WTC11 (cell line): Measurements from ENCODE around the gene HSF2BP. TPM values are rescaled to one million over a fixed set of nuclear protein-coding genes. Genes with fewer than 3 reads are reported as not detected.

Experiments
- ATAC-seq: fragments of 200-7000 bp; cut with Tn5 transposase; 2 replicates; pipeline ENCODE4 v1.10.0; 2021; ENCODE audit warnings: mild to moderate bottlenecking, moderate library complexity
- CTCF ChIA-PET: fragments of 300-600 bp; sonication (Branson Sonifier 250); formaldehyde crosslinking; loops from one replicate; lab custom pipeline; 2021; ENCODE audit warnings: antibody characterized with exemption; lab: Charles Lee
- POLR2A ChIA-PET: fragments of 350-600 bp; sonication (Branson Sonifier 250); formaldehyde crosslinking; loops from one replicate; lab custom pipeline; 2021; ENCODE audit warnings: antibody characterized with exemption; lab: Charles Lee
- DNase-seq: peaks from one replicate; pipeline ENCODE4 v3.0.0; 2021; ENCODE audit warnings: low spot score
- H3K27ac Mint-ChIP-seq: 2 replicates; pipeline ENCODE4 v1.8.0; 2021; ENCODE audit warnings: mixed read lengths
- H3K27me3 Mint-ChIP-seq: 2 replicates; pipeline ENCODE4 v1.8.0; 2021; ENCODE audit warnings: low read depth, mild to moderate bottlenecking, moderate library complexity, mixed read lengths
- H3K36me3 Mint-ChIP-seq: 2 replicates; pipeline ENCODE4 v1.8.0; 2021; ENCODE audit warnings: mixed read lengths
- H3K4me1 Mint-ChIP-seq: 2 replicates; pipeline ENCODE4 v1.8.0; 2022; ENCODE audit warnings: mixed read lengths
- H3K4me3 Mint-ChIP-seq: 2 replicates; pipeline ENCODE4 v1.8.0; 2021; ENCODE audit warnings: mild to moderate bottlenecking, moderate library complexity, mixed read lengths
- H3K9me3 Mint-ChIP-seq: 2 replicates; pipeline ENCODE4 v1.8.0; 2021; ENCODE audit warnings: mixed read lengths
- ATF3 ChIP-seq: sonication (generic); formaldehyde crosslinking; conservative IDR thresholded peaks from 2 replicates; pipeline ENCODE4 v1.8.1; 2022; ENCODE audit warnings: mild to moderate bottlenecking, missing genetic modification reagents
- E2F4 ChIP-seq: sonication (generic); formaldehyde crosslinking; IDR thresholded peaks from 2 replicates; pipeline ENCODE4 v1.8.1; 2022; ENCODE audit warnings: low read depth, mild to moderate bottlenecking, moderate library complexity, missing genetic modification reagents, borderline replicate concordance
- FOXP1 ChIP-seq: sonication (generic); formaldehyde crosslinking; IDR thresholded peaks from 2 replicates; pipeline ENCODE4 v1.8.0; 2022; ENCODE audit warnings: missing genetic modification reagents, mild to moderate bottlenecking, moderate library complexity, borderline replicate concordance
- HMGA2 ChIP-seq: fragments of 250-450 bp; sonication (Bioruptor Pico); IDR thresholded peaks from 2 replicates; pipeline ENCODE4 v1.4.0; 2021; ENCODE audit warnings: mild to moderate bottlenecking, moderate library complexity
- NFYB ChIP-seq: sonication (generic); formaldehyde crosslinking; conservative IDR thresholded peaks from 2 replicates; pipeline ENCODE4 v1.8.0; 2022; ENCODE audit warnings: low read depth, missing genetic modification reagents
- OVOL2 ChIP-seq: fragments of 250-450 bp; sonication (Bioruptor Pico); IDR thresholded peaks from 2 replicates; pipeline ENCODE4 v1.9.0; 2021; ENCODE audit warnings: mild to moderate bottlenecking, borderline replicate concordance
- PRDM15 ChIP-seq: sonication (generic); formaldehyde crosslinking; IDR thresholded peaks from 2 replicates; pipeline ENCODE4 v1.8.0; 2022; ENCODE audit warnings: missing genetic modification reagents
- SMAD3 ChIP-seq: sonication (generic); formaldehyde crosslinking; IDR thresholded peaks from 2 replicates; pipeline ENCODE4 v1.8.0; 2022; ENCODE audit warnings: missing genetic modification reagents, mild to moderate bottlenecking, borderline replicate concordance
- SP1 ChIP-seq: sonication (generic); formaldehyde crosslinking; conservative IDR thresholded peaks from 2 replicates; pipeline ENCODE4 v1.8.1; 2022; ENCODE audit warnings: missing genetic modification reagents
- ZBTB43 ChIP-seq: sonication (generic); formaldehyde crosslinking; IDR thresholded peaks from 2 replicates; pipeline ENCODE4 v1.8.1; 2023; ENCODE audit warnings: mild to moderate bottlenecking, missing genetic modification reagents
- ZNF671 ChIP-seq: fragments of 250-450 bp; sonication (Bioruptor Pico); IDR thresholded peaks from 2 replicates; pipeline ENCODE4 v1.8.0; 2021; ENCODE audit warnings: mild to moderate bottlenecking
- total RNA-seq: library from RNA; stranded (reverse); gene quantifications from 3 replicates; pipeline ENCODE4 v1.2.3, GENCODE V29; 2021
- TF ChIP-seq, protein P1 (sequence below): sonication (generic); formaldehyde crosslinking; IDR thresholded peaks from 2 replicates; pipeline ENCODE4 v1.8.0; 2022; ENCODE audit warnings: mild to moderate bottlenecking, missing genetic modification reagents
- TF ChIP-seq, protein P2 (sequence below): sonication (generic); formaldehyde crosslinking; IDR thresholded peaks from 2 replicates; pipeline ENCODE4 v1.8.0; 2023; ENCODE audit warnings: mild to moderate bottlenecking, missing genetic modification reagents
- TF ChIP-seq, protein P3 (sequence below): sonication (generic); formaldehyde crosslinking; IDR thresholded peaks from 2 replicates; pipeline ENCODE4 v1.8.1; 2022; ENCODE audit warnings: mild to moderate bottlenecking, moderate library complexity, missing genetic modification reagents
- TF ChIP-seq, protein P4 (sequence below): fragments of 250-450 bp; sonication (Bioruptor Pico); IDR thresholded peaks from 2 replicates; pipeline ENCODE4 v1.9.0; 2021; ENCODE audit warnings: mild to moderate bottlenecking, borderline replicate concordance

HSF2BP gene
- total RNA-seq, 1 experiment from 2014 or later: 1.1 TPM

- DNase-seq (no peak), ATAC-seq (no peak)
- Mint-ChIP-seq H3K9me3 (no peaks in the 10 kb centered on the region), H3K27me3 (no peaks in the 10 kb centered on the region), H3K4me3 (no peak overlapping the region), H3K4me1 (peaks cover 5% of the 10 kb centered on the region), H3K36me3 (no peaks in the 10 kb centered on the region), H3K27ac (no peak overlapping the region)
- TF ChIP-seq OVOL2 (CRISPR knock-in tag): no peak
- TF ChIP-seq NFYB: no peak
- TF ChIP-seq SP1 (CRISPR knock-in tag): no peak
- no peak for TF ChIP-seq SMAD3
- no peak for TF ChIP-seq ZBTB43 (CRISPR knock-in tag)
- no peak for TF ChIP-seq ATF3
- TF ChIP-seq E2F4: no peak
- TF ChIP-seq, protein P1, sequence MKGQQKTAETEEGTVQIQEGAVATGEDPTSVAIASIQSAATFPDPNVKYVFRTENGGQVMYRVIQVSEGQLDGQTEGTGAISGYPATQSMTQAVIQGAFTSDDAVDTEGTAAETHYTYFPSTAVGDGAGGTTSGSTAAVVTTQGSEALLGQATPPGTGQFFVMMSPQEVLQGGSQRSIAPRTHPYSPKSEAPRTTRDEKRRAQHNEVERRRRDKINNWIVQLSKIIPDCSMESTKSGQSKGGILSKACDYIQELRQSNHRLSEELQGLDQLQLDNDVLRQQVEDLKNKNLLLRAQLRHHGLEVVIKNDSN: no peak
- CTCF ChIA-PET: no interaction called here
- POLR2A ChIA-PET: no interaction called here
Measured at GRCh38 chr21:43572446-43572845, 86.8 kb downstream of the HSF2BP start.

- no peak for DNase-seq
- 0 out of 2 replicates have a peak overlapping the region, but pooled peaks have one; percentile 13 for H3K27ac Mint-ChIP-seq
- TF ChIP-seq, protein P2, sequence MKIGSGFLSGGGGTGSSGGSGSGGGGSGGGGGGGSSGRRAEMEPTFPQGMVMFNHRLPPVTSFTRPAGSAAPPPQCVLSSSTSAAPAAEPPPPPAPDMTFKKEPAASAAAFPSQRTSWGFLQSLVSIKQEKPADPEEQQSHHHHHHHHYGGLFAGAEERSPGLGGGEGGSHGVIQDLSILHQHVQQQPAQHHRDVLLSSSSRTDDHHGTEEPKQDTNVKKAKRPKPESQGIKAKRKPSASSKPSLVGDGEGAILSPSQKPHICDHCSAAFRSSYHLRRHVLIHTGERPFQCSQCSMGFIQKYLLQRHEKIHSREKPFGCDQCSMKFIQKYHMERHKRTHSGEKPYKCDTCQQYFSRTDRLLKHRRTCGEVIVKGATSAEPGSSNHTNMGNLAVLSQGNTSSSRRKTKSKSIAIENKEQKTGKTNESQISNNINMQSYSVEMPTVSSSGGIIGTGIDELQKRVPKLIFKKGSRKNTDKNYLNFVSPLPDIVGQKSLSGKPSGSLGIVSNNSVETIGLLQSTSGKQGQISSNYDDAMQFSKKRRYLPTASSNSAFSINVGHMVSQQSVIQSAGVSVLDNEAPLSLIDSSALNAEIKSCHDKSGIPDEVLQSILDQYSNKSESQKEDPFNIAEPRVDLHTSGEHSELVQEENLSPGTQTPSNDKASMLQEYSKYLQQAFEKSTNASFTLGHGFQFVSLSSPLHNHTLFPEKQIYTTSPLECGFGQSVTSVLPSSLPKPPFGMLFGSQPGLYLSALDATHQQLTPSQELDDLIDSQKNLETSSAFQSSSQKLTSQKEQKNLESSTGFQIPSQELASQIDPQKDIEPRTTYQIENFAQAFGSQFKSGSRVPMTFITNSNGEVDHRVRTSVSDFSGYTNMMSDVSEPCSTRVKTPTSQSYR (CRISPR knock-in tag): no peak
- TF ChIP-seq, protein P3, sequence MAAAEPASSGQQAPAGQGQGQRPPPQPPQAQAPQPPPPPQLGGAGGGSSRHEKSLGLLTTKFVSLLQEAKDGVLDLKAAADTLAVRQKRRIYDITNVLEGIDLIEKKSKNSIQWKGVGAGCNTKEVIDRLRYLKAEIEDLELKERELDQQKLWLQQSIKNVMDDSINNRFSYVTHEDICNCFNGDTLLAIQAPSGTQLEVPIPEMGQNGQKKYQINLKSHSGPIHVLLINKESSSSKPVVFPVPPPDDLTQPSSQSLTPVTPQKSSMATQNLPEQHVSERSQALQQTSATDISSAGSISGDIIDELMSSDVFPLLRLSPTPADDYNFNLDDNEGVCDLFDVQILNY: no peak
- TF ChIP-seq ZNF671 (CRISPR knock-in tag): no peak
- no peak for TF ChIP-seq SP1 (CRISPR knock-in tag)
- no peak for TF ChIP-seq FOXP1 (CRISPR knock-in tag)
- TF ChIP-seq ATF3: no peak
- no peak for TF ChIP-seq HMGA2 (CRISPR knock-in tag)
- no peak for TF ChIP-seq PRDM15 (CRISPR knock-in tag)
- no peak for TF ChIP-seq ZBTB43 (CRISPR knock-in tag)
- TF ChIP-seq, protein P4, sequence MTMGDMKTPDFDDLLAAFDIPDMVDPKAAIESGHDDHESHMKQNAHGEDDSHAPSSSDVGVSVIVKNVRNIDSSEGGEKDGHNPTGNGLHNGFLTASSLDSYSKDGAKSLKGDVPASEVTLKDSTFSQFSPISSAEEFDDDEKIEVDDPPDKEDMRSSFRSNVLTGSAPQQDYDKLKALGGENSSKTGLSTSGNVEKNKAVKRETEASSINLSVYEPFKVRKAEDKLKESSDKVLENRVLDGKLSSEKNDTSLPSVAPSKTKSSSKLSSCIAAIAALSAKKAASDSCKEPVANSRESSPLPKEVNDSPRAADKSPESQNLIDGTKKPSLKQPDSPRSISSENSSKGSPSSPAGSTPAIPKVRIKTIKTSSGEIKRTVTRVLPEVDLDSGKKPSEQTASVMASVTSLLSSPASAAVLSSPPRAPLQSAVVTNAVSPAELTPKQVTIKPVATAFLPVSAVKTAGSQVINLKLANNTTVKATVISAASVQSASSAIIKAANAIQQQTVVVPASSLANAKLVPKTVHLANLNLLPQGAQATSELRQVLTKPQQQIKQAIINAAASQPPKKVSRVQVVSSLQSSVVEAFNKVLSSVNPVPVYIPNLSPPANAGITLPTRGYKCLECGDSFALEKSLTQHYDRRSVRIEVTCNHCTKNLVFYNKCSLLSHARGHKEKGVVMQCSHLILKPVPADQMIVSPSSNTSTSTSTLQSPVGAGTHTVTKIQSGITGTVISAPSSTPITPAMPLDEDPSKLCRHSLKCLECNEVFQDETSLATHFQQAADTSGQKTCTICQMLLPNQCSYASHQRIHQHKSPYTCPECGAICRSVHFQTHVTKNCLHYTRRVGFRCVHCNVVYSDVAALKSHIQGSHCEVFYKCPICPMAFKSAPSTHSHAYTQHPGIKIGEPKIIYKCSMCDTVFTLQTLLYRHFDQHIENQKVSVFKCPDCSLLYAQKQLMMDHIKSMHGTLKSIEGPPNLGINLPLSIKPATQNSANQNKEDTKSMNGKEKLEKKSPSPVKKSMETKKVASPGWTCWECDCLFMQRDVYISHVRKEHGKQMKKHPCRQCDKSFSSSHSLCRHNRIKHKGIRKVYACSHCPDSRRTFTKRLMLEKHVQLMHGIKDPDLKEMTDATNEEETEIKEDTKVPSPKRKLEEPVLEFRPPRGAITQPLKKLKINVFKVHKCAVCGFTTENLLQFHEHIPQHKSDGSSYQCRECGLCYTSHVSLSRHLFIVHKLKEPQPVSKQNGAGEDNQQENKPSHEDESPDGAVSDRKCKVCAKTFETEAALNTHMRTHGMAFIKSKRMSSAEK (CRISPR knock-in tag): no peak
Measured at GRCh38 chr21:43571976-43572375, 87.3 kb downstream of the HSF2BP start.

More at GRCh38 chr21:43571976-43572375, 87.3 kb downstream of the HSF2BP start:
- ATAC-seq: no peak
- no peaks in the 10 kb centered on the region for H3K9me3 Mint-ChIP-seq
- no peak overlapping the region for H3K4me3 Mint-ChIP-seq
- ChIA-PET POLR2A (no interaction called here), CTCF (no interaction called here)
- H3K36me3 Mint-ChIP-seq: no peaks in the 10 kb centered on the region
- H3K27me3 Mint-ChIP-seq: no peaks in the 10 kb centered on the region
- H3K4me1 Mint-ChIP-seq: peaks cover 5% of the 10 kb centered on the region
